SK-N-MC (cell line): ENCODE measurements around the gene SINHCAF.

Experiments
- EZH2 ChIP-seq: fragments of 200-600 bp; sonication (generic); IDR thresholded peaks from one replicate; pipeline ENCODE4 v1.6.1; 2017; ENCODE audit warnings: antibody characterized with exemption
- POLR2AphosphoS5 ChIP-seq: IDR thresholded peaks from 2 replicates; pipeline ENCODE4 v1.6.1; 2012; ENCODE audit warnings: mild to moderate bottlenecking, low read depth, low read length, borderline replicate concordance

DNA sequence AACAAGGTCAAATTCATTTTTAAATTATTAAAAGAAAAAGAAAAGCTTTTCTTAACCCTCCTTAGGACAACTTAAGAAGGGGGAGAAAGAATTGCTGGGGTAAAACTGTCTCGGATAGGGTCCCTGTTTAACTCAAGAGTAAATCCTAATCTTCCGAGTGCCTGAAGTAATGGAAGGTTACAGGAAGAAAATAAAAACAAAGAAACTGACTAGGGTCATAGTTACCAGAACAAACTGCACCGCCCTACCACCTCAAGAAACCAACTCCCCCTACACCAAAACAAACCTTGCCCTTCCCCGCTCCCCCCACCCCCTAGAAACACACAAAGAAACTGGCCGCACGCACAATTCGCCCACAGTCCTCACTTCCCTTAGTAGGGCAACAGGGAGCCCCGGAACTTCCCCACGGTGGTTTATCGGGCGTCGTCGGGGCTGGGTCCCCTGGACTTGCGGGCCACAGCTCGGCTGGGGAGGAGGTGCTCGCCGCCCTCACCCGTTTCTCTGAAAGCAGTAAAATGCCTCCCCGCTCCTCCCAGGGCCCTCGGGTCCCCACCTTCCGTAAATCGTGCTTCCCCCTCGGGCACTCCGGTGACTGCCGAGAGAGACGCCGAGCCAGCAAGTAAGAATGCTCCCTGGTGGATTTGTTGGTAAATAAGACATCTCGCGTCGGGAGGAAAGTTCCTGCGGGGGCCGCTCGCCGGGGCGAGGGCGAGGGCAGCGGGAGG, 2.4 kb downstream of the SINHCAF start:
- TF ChIP-seq POLR2AphosphoS5 (no peak), EZH2 (no peak)
